ENCODE results near the gene POC1A. TPM values are rescaled to one million over a fixed set of nuclear protein-coding genes. Genes with fewer than 3 reads are reported as not detected.

The POC1A gene
- total and polyA plus RNA-seq, 2 of the 8 experiments (the other 6 are each of a cell fraction or from before 2014, with no cell fraction given) = 35.7 to 39.2 TPM

- Histone ChIP-seq H3K27ac (ENCODE audit: low read depth, low read length) (no peak overlapping the region), H3K23ac (ENCODE audit: insufficient read length) (no peak overlapping the region), H3K27me3 (replicated peaks in 1 of 4; ENCODE audit: control insufficient read depth in 3 of 4, extremely low read depth in 1 of 4, insufficient read depth in 3 of 4, low read length in 3 of 4) (no peaks in the 10 kb centered on the region), H2BK12ac (ENCODE audit: low read depth, low read length) (no peak overlapping the region), H3K18ac (ENCODE audit: extremely low read depth, low read length) (no peak overlapping the region), H4K20me1 (replicated peaks in 1 of 2; ENCODE audit: control insufficient read depth in 1 of 2, insufficient read depth in 2 of 2, low read length in 2 of 2) (peaks cover 0 to 3% of the 10 kb centered on the region in 2 experiments), H3K9me3 (ENCODE audit: insufficient read depth in 2 of 2, low read depth in 1 of 2, low read length in 1 of 2) (no peaks in the 10 kb centered on the region), H3K4me2 (ENCODE audit: insufficient read depth in 1 of 2, low read depth in 2 of 2, low read length in 2 of 2) (no peak overlapping the region), H3K4ac (replicated peaks; ENCODE audit: insufficient read length, low read depth, low read length) (no peak overlapping the region), H2AFZ (ENCODE audit: low read length) (no peak overlapping the region), H4K8ac (ENCODE audit: extremely low read depth, insufficient read depth, low read length) (no peak overlapping the region), H3K23me2 (ENCODE audit: low read depth, low read length) (no peaks in the 10 kb centered on the region), H3K4me3 (ENCODE audit: extremely low read depth in 1 of 4, insufficient read depth in 2 of 4, low read depth in 3 of 4, low read length in 4 of 4) (no peak overlapping the region), H3K36me3 (ENCODE audit: control insufficient read depth in 2 of 4, insufficient read depth in 4 of 4, low read length in 3 of 4) (peaks cover 0 to 5% (median 3%) of the 10 kb centered on the region in 4 experiments; a peak in 5 of 8 replicates), H3K4me1 (replicated peaks in 1 of 4; ENCODE audit: control insufficient read depth in 3 of 4, insufficient read depth in 4 of 4, low read length in 3 of 4) (no peaks in the 10 kb centered on the region), H2AK5ac (ENCODE audit: low read depth, low read length) (no peak overlapping the region), H3K9ac (replicated peaks in 1 of 4; ENCODE audit: extremely low read depth in 1 of 4, low read depth in 3 of 4, low read length in 3 of 4) (no peak overlapping the region), H3K79me2 (ENCODE audit: control insufficient read depth in 1 of 2, insufficient read depth in 2 of 2, low read length in 2 of 2) (no peaks in the 10 kb centered on the region), H2BK120ac (replicated peaks; ENCODE audit: low read depth, low read length) (no peak overlapping the region), H3K79me1 (ENCODE audit: low read depth, low read length) (no peaks in the 10 kb centered on the region), H2BK20ac (ENCODE audit: low read length) (no peak overlapping the region), H3K56ac (replicated peaks; ENCODE audit: insufficient read length, low read depth, low read length) (no peak overlapping the region), H3K14ac (ENCODE audit: insufficient read length) (no peak overlapping the region), H4K91ac (replicated peaks; ENCODE audit: insufficient read length, low read length) (no peak overlapping the region), H2BK5ac (ENCODE audit: low read depth, low read length) (no peak overlapping the region), H4K5ac (ENCODE audit: insufficient read length, low read depth, low read length) (no peak overlapping the region), H2BK15ac (ENCODE audit: low read length) (no peak overlapping the region)
- CTCF ChIA-PET (ENCODE audit: partially characterized antibody) = interaction anchor here (0.6 to 7.0 kb wide), 21 partner anchors 9 to 325 kb away, joined by 3 to 48 read pairs (median 4); no protein-coding TSS in a partner anchor
- 87% methylated on average over 19 of the region's 20 CpGs; no CpG with 5 or more reads in 1 of the 2 experiments for WGBS, 2 experiments (ENCODE audit: extremely low coverage in 1 of 2, insufficient coverage in 1 of 2, insufficient read length in 1 of 2, insufficient replicate concordance in 2 of 2, low coverage in 1 of 2, low lambda C conversion rate in 2 of 2, missing lambda C conversion rate in 1 of 2)
- POLR2A ChIA-PET (ENCODE audit: partially characterized antibody) = interaction anchor here (0.9 kb wide), 1 partner anchor 15 kb away, joined by 3 read pairs; no protein-coding TSS in a partner anchor
- TF ChIP-seq, protein P1, sequence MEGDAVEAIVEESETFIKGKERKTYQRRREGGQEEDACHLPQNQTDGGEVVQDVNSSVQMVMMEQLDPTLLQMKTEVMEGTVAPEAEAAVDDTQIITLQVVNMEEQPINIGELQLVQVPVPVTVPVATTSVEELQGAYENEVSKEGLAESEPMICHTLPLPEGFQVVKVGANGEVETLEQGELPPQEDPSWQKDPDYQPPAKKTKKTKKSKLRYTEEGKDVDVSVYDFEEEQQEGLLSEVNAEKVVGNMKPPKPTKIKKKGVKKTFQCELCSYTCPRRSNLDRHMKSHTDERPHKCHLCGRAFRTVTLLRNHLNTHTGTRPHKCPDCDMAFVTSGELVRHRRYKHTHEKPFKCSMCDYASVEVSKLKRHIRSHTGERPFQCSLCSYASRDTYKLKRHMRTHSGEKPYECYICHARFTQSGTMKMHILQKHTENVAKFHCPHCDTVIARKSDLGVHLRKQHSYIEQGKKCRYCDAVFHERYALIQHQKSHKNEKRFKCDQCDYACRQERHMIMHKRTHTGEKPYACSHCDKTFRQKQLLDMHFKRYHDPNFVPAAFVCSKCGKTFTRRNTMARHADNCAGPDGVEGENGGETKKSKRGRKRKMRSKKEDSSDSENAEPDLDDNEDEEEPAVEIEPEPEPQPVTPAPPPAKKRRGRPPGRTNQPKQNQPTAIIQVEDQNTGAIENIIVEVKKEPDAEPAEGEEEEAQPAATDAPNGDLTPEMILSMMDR (IDR thresholded peaks at IDR 0.05; ENCODE audit: control extremely low read depth in 1 of 3, insufficient read depth in 1 of 3, low read depth in 1 of 3, low read length in 3 of 3) = peak in 2 of 3 experiments; percentile 12 to 20; a peak in 1 of 4 replicates
- TF ChIP-seq RAD21 (IDR thresholded peaks at IDR 0.05 in 1 of 2, conservative IDR thresholded peaks at IDR 0.05 in 1 of 2; ENCODE audit: low read depth in 2 of 2, low read length in 2 of 2) (peak in 1 of 2 experiments; percentile 42; a peak in 3 of 4 replicates), RFX5 (IDR thresholded peaks at IDR 0.05; ENCODE audit: borderline replicate concordance, low read depth, low read length) (no peak), RXRA (IDR thresholded peaks at IDR 0.05; ENCODE audit: insufficient read depth, low read depth, low read length) (no peak)
- FAIRE-seq (no peak), DNase-seq (ENCODE audit: low read depth in 1 of 2, low spot score in 2 of 2) (no peak)
Observed at GRCh38 chr3:52108302-52109232, 45.7 kb downstream of the POC1A start.

Data from H1 (cell line).